Lower leg skin (tissue), 4 donors: ENCODE results near the gene RASSF4. TPM values are rescaled to one million over a fixed set of nuclear protein-coding genes. Genes with fewer than 3 reads are reported as not detected.

ENCODE experiments used
- DNase-seq, 2 donors: peaks; one replicate each; pipeline ENCODE4 v3.0.0-alpha.2; 2019; ENCODE audit warnings: low spot score in 2 of 2
- H3K4me3 ChIP-seq: fragments of 200-600 bp; sonication (generic); 2 replicates; pipeline ENCODE4 v1.5.1; 2017; ENCODE audit warnings: mild to moderate bottlenecking, low read depth; ENCODE audit not compliant: poor library complexity, severe bottlenecking
- CTCF ChIP-seq, 3 donors: fragments of 450-650 bp; IDR thresholded peaks; one replicate each; pipeline ENCODE4 v1.5.1; 2016; ENCODE audit warnings: antibody characterized with exemption in 3 of 3, mild to moderate bottlenecking in 3 of 3, moderate library complexity in 2 of 3
- POLR2A ChIP-seq, 2 donors: fragments of 450-650 bp; IDR thresholded peaks; one replicate each; pipeline ENCODE4 v1.6.1; 2016 to 2017; ENCODE audit warnings: antibody characterized with exemption in 2 of 2, mild to moderate bottlenecking in 1 of 2, moderate library complexity in 1 of 2
- WGBS, 2 donors: methylation state at CpG; one replicate each; pipeline ENCODE4 v1.1.5; 2018; 5-methylcytosine and 5-hydroxymethylcytosine counted together
- intact Hi-C: fragments of 100-400 bp; cut with DNase I; formaldehyde crosslinking; loops from one replicate; pipeline ENCODE4 v1.15.0; 2023; ENCODE audit warnings: low total_unique reads
- total RNA-seq, 4 donors: library from RNA; depleted of rRNA; stranded (reverse); fragments of >200 nt; gene quantifications; one replicate each; pipeline ENCODE4 v1.1.0, GENCODE V29; 2016

Gene RASSF4
- total RNA-seq, 4 donors from 2014 or later, result 4.4 to 11.0 (median 8.9) TPM

DNA sequence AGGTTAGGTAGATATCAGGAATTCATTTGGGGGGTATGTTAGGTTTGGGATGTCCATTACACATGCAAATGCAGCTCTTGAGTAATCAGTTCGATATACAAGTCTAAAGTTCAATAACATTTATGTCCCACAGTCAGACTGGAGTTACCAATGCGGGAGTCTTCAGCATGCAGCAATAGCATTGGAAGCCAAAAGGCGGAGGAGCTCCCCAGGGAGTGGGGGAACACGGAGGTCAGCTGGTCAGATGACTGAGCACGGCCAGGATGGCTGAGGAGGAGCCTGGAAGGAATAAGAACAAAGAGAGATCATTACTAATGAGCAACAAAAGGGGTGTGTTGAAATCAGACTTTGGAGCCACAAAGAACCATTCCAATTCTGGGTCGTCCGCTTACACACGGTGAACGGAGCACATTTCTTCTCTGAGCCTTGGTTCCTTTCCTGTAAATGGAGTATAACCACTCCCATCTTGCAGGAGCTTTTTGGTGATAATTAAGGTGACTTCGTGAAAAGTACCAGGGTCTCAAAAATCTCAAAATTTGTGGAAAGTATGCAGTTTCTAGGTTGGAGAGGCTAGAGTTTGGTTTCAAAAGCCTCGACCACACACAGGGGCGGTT, 40.6 kb downstream of the RASSF4 start:
- no peak for TF ChIP-seq POLR2A (IDR thresholded peaks at IDR 0.05)
- TF ChIP-seq CTCF (IDR thresholded peaks at IDR 0.05), result no peak
- peak; percentile 85 to 96 for DNase-seq
- intact Hi-C loops, result no loop called here
- 29 to 32% methylated on average over 12 of the region's 12 CpGs for WGBS, 2 donors
- H3K4me3 ChIP-seq, result peak overlapping the region; percentile 53

DNA sequence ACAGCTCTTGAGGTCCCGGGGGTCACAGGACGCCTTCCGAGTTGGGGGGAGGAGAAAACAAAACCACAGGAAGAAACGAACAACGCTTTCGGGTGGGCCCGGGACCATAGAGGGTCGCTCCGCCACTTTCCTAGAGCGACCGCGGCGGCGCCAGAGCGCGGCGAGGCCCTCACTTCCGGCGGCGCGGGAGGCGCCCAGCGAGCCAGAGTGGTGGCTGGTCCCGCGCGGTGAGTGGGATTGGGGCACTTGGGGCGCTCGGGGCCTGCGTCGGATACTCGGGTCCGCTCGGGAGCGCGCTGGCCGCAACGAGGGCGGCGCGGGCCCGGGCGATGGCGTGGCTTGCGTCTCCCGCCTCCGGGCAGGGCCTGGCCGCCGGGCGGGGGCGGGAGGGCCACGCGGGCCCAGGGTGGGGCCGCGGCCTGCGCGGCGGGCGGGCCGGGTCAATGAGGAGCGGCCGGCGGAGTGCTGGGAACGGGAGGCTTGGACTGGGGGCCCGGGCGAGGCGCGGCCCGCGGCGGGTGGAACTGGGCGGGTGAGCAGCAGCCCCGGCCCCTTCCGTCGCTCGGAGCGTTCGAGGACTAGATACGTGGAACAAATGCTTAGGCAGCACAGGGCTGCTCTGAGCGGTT, 41.3 kb downstream of the RASSF4 start, which contains the start of gene ZNF22:
TSS of gene ZNF22 (plus strand) at position 172 of the 629 bp plus-strand sequence. CDS start 2,446 bp downstream, outside the sequence.
- intact Hi-C loops, result no loop called here
- TF ChIP-seq CTCF (IDR thresholded peaks at IDR 0.05) (no peak), POLR2A (IDR thresholded peaks at IDR 0.05) (no peak)
- WGBS, 2 donors, result 1 to 3% methylated on average over 27 to 35 of the region's 79 CpGs
- DNase-seq, result peak in 1 of 2 donors; percentile 94
- peak within 1 kb of the TSS; percentile 53 for H3K4me3 ChIP-seq

GRCh38 chr10:45001381-45002148, 42.0 kb downstream of the RASSF4 start:
- intact Hi-C loops, result no loop called here
- WGBS, 2 donors, result 11% methylated on average over 13 of the region's 13 CpGs
- peak overlapping the region; percentile 53 for H3K4me3 ChIP-seq
- DNase-seq, result peak in 1 of 2 donors; percentile 90
- no peak for TF ChIP-seq POLR2A (IDR thresholded peaks at IDR 0.05)
- no peak for TF ChIP-seq CTCF (IDR thresholded peaks at IDR 0.05)

GRCh38 chr10:45003432-45004000, 43.9 kb downstream of the RASSF4 start:
- TF ChIP-seq POLR2A (IDR thresholded peaks at IDR 0.05) (no peak), CTCF (IDR thresholded peaks at IDR 0.05) (no peak)

GRCh38 chr10:45004661-45005060, 45.1 kb downstream of the RASSF4 start:
- WGBS, 2 donors, result 78 to 89% methylated on average over 3 of the region's 3 CpGs
- H3K4me3 ChIP-seq, result no peak overlapping the region
- TF ChIP-seq CTCF (IDR thresholded peaks at IDR 0.05) (no peak), POLR2A (IDR thresholded peaks at IDR 0.05) (no peak)
- intact Hi-C loops, result no loop called here
- DNase-seq, result no peak

More at GRCh38 chr10:45003432-45004000, 43.9 kb downstream of the RASSF4 start:
- no peak overlapping the region for H3K4me3 ChIP-seq
- no peak for DNase-seq
- 93 to 95% methylated on average over 10 of the region's 10 CpGs for WGBS, 2 donors
- intact Hi-C loops, result no loop called here
